Breast epithelium (tissue), 3 donors: ENCODE results near the gene GATAD2B.

Experiments used
- POLR2AphosphoS5 ChIP-seq, 3 donors: sonication (generic); formaldehyde crosslinking; IDR thresholded peaks; one replicate each; pipeline ENCODE4 v1.6.1; 2017; ENCODE audit warnings: antibody characterized with exemption in 3 of 3
- TF ChIP-seq, protein P1 (sequence below), 3 donors: fragments of 450-650 bp; IDR thresholded peaks; one replicate each; pipeline ENCODE4 v1.5.1; 2016 to 2017; ENCODE audit warnings: antibody characterized with exemption in 3 of 3, mild to moderate bottlenecking in 3 of 3, moderate library complexity in 3 of 3

DNA sequence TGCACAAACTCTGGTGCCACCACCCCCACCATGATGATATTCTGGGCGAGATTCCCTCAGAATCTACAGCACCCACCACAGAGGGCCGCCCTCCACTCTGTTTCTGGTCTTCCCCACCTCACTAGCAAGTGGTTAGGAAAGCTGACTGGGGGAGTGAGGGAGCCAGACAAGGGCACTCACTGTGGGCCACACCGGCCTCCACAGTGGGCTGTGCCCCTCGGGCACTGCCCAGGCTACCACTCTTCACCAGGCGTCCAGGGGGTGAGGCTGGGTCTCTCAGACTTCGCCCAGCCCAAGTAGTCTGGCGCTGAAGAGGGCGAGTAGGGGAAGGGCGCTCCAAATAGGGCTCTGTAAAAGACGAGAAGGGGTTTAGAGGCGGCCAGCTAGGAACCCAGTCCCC, 11.2 kb upstream of the GATAD2B start:
- TF ChIP-seq, protein P1, sequence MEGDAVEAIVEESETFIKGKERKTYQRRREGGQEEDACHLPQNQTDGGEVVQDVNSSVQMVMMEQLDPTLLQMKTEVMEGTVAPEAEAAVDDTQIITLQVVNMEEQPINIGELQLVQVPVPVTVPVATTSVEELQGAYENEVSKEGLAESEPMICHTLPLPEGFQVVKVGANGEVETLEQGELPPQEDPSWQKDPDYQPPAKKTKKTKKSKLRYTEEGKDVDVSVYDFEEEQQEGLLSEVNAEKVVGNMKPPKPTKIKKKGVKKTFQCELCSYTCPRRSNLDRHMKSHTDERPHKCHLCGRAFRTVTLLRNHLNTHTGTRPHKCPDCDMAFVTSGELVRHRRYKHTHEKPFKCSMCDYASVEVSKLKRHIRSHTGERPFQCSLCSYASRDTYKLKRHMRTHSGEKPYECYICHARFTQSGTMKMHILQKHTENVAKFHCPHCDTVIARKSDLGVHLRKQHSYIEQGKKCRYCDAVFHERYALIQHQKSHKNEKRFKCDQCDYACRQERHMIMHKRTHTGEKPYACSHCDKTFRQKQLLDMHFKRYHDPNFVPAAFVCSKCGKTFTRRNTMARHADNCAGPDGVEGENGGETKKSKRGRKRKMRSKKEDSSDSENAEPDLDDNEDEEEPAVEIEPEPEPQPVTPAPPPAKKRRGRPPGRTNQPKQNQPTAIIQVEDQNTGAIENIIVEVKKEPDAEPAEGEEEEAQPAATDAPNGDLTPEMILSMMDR (IDR thresholded peaks at IDR 0.05) = no peak
- TF ChIP-seq POLR2AphosphoS5 (IDR thresholded peaks at IDR 0.05) = no peak
